Mucosa of rectum (tissue), 2 donors: ENCODE results near the gene JTB.
A peak's percentile ranks its signal among the peaks of the same experiment; 100 is the strongest.

Source experiments
- H3K27ac ChIP-seq, 2 donors: one replicate each; pipeline ENCODE4 v1.7.0; 2013; ENCODE audit warnings: inconsistent platforms in 2 of 2, low read depth in 2 of 2, low read length in 2 of 2
- H3K27me3 ChIP-seq, 2 donors: one replicate each; pipeline ENCODE4 v1.7.0; 2013; ENCODE audit warnings: low read length in 2 of 2; ENCODE audit not compliant: control insufficient read depth in 2 of 2, insufficient read depth in 2 of 2
- H3K36me3 ChIP-seq, 2 donors: one replicate each; pipeline ENCODE4 v1.7.0; 2013; ENCODE audit warnings: low read length in 2 of 2; ENCODE audit not compliant: control insufficient read depth in 2 of 2, insufficient read depth in 2 of 2
- H3K4me1 ChIP-seq, 2 donors: one replicate each; pipeline ENCODE4 v1.7.0; 2013; ENCODE audit warnings: low read length in 2 of 2, mild to moderate bottlenecking in 1 of 2; ENCODE audit not compliant: control insufficient read depth in 2 of 2, insufficient read depth in 2 of 2
- H3K4me3 ChIP-seq, 2 donors: one replicate each; pipeline ENCODE4 v1.7.0; 2013; ENCODE audit warnings: low read length in 2 of 2
- H3K9ac ChIP-seq, 2 donors: one replicate each; pipeline ENCODE4 v1.7.0; 2013; ENCODE audit warnings: low read length in 2 of 2, low read depth in 1 of 2, mild to moderate bottlenecking in 1 of 2
- H3K9me3 ChIP-seq, 2 donors: one replicate each; pipeline ENCODE4 v1.7.0; 2013; ENCODE audit warnings: low read length in 2 of 2; ENCODE audit not compliant: control insufficient read depth in 2 of 2
- donor health status: healthy.
- donor health status: Normal muscosa, but diverticular disease.

Gene JTB

GRCh38 chr1:153963850-153964331, 13.6 kb downstream of the JTB start:
- H3K9me3 ChIP-seq = no peaks in the 10 kb centered on the region
- H3K4me3 ChIP-seq = peak overlapping the region; percentile 81 to 96
- peak overlapping the region; percentile 89 to 95 for H3K27ac ChIP-seq
- peaks cover 6 to 10% of the 10 kb centered on the region in 2 donors for H3K36me3 ChIP-seq
- H3K9ac ChIP-seq = peak overlapping the region; percentile 93 to 97
- H3K27me3 ChIP-seq = no peaks in the 10 kb centered on the region
- H3K4me1 ChIP-seq = peaks cover 31 to 45% of the 10 kb centered on the region in 2 donors

- peak within 1 kb of the TSS; percentile 81 to 96 for H3K4me3 ChIP-seq
- H3K27me3 ChIP-seq = no peaks in the 10 kb centered on the region
- H3K36me3 ChIP-seq = peaks cover 6 to 10% of the 10 kb centered on the region in 2 donors
- peak within 1 kb of the TSS; percentile 89 to 95 for H3K27ac ChIP-seq
- H3K4me1 ChIP-seq = peaks cover 34 to 42% of the 10 kb centered on the region in 2 donors
- peak within 1 kb of the TSS; percentile 93 to 98 for H3K9ac ChIP-seq
- H3K9me3 ChIP-seq = no peaks in the 10 kb centered on the region
Observed at GRCh38 chr1:153963030-153963849, 14.2 kb downstream of the JTB start, which contains the start of gene SLC39A1. TSS of gene SLC39A1 (minus strand) at chr1:153963537. CDS start at chr1:153962715, 822 bp downstream.

GRCh38 chr1:153962088-153963029, 15.1 kb downstream of the JTB start:
- H3K4me3 ChIP-seq = peak overlapping the region; percentile 81 to 96
- peaks cover 6 to 10% of the 10 kb centered on the region in 2 donors for H3K36me3 ChIP-seq
- H3K9ac ChIP-seq = peak overlapping the region; percentile 93 to 98
- H3K9me3 ChIP-seq = no peaks in the 10 kb centered on the region
- no peaks in the 10 kb centered on the region for H3K27me3 ChIP-seq
- H3K27ac ChIP-seq = peak overlapping the region; percentile 89 to 95
- peaks cover 37 to 40% of the 10 kb centered on the region in 2 donors for H3K4me1 ChIP-seq

- Histone ChIP-seq H3K4me3 (no peak overlapping the region), H3K27ac (no peak overlapping the region), H3K36me3 (peaks cover 6 to 10% of the 10 kb centered on the region in 2 donors), H3K4me1 (peaks cover 40 to 46% of the 10 kb centered on the region in 2 donors), H3K9me3 (no peaks in the 10 kb centered on the region), H3K9ac (no peak overlapping the region), H3K27me3 (no peaks in the 10 kb centered on the region)
Observed at GRCh38 chr1:153961421-153961820, 16.1 kb downstream of the JTB start.

GRCh38 chr1:153960206-153960605, 17.3 kb downstream of the JTB start:
- Histone ChIP-seq H3K27me3 (no peaks in the 10 kb centered on the region), H3K9ac (no peak overlapping the region), H3K9me3 (no peaks in the 10 kb centered on the region), H3K36me3 (peaks cover 6 to 10% of the 10 kb centered on the region in 2 donors), H3K4me3 (no peak overlapping the region), H3K27ac (no peak overlapping the region), H3K4me1 (peaks cover 38 to 49% of the 10 kb centered on the region in 2 donors)

GRCh38 chr1:153959454-153959853, 18.0 kb downstream of the JTB start:
- Histone ChIP-seq H3K4me3 (no peak overlapping the region), H3K27me3 (no peaks in the 10 kb centered on the region), H3K9me3 (no peaks in the 10 kb centered on the region), H3K4me1 (peaks cover 38 to 49% of the 10 kb centered on the region in 2 donors), H3K36me3 (peaks cover 9 to 15% of the 10 kb centered on the region in 2 donors), H3K27ac (peak overlapping the region; percentile 50 to 95), H3K9ac (peak overlapping the region in 1 of 2 donors; percentile 33)

GRCh38 chr1:153958961-153959260, 18.6 kb downstream of the JTB start:
- peaks cover 32 to 45% of the 10 kb centered on the region in 2 donors for H3K4me1 ChIP-seq
- H3K27ac ChIP-seq = peak overlapping the region; percentile 62 to 95
- no peaks in the 10 kb centered on the region for H3K9me3 ChIP-seq
- peak overlapping the region; percentile 82 to 98 for H3K4me3 ChIP-seq
- no peaks in the 10 kb centered on the region for H3K27me3 ChIP-seq
- peak overlapping the region; percentile 33 to 44 for H3K9ac ChIP-seq
- H3K36me3 ChIP-seq = peaks cover 12 to 20% of the 10 kb centered on the region in 2 donors

GRCh38 chr1:153958111-153958960, 19.1 kb downstream of the JTB start, which contains the start of gene CRTC2:
TSS of gene CRTC2 (minus strand) at chr1:153958612. CDS start at chr1:153958497, 115 bp downstream.
- peak within 1 kb of the TSS; percentile 87 to 94 for H3K9ac ChIP-seq
- peak within 1 kb of the TSS; percentile 82 to 98 for H3K4me3 ChIP-seq
- H3K9me3 ChIP-seq = no peaks in the 10 kb centered on the region
- H3K4me1 ChIP-seq = peaks cover 31 to 45% of the 10 kb centered on the region in 2 donors
- H3K27ac ChIP-seq = peak within 1 kb of the TSS; percentile 93 to 95
- peaks cover 12 to 26% of the 10 kb centered on the region in 2 donors for H3K36me3 ChIP-seq
- H3K27me3 ChIP-seq = no peaks in the 10 kb centered on the region

GRCh38 chr1:153957744-153958110, 19.7 kb downstream of the JTB start:
- Histone ChIP-seq H3K9ac (peak overlapping the region; percentile 87 to 94), H3K9me3 (no peaks in the 10 kb centered on the region), H3K27me3 (no peaks in the 10 kb centered on the region), H3K4me1 (peaks cover 26 to 41% of the 10 kb centered on the region in 2 donors), H3K27ac (peak overlapping the region; percentile 93 to 95), H3K4me3 (peak overlapping the region; percentile 82 to 98), H3K36me3 (peaks cover 13 to 29% of the 10 kb centered on the region in 2 donors)
